DMS79 (cell line): ENCODE data around the gene THOC3.
"Not testable (repeated sequence)": the region's sequence is repeated elsewhere in the genome, so short reads cannot be mapped to it uniquely, and the experiment has no call there.

Experiments
- DNase-seq: peaks from one replicate; lab custom pipeline; 2025; lab: John Stamatoyannopoulos, UW

The THOC3 gene

GRCh38 chr5:175967471-175968372, at the start of gene THOC3:
Gene THOC3, minus strand, starts transcription at chr5:175968315. Its CDS starts 107 bp downstream, at chr5:175968208.
- not testable (repeated sequence) for DNase-seq

- DNase-seq: not testable (repeated sequence)
Measured at GRCh38 chr5:176017324-176017723, 49.2 kb upstream of the THOC3 start.

GRCh38 chr5:176014360-176014759, 46.2 kb upstream of the THOC3 start:
- DNase-seq: not testable (repeated sequence)

GRCh38 chr5:176011088-176011487, 43.0 kb upstream of the THOC3 start:
- DNase-seq: not testable (repeated sequence)

- DNase-seq: not testable (repeated sequence)
Measured at GRCh38 chr5:176010202-176010601, 42.1 kb upstream of the THOC3 start.

GRCh38 chr5:176007220-176007619, 39.1 kb upstream of the THOC3 start:
- DNase-seq: not testable (repeated sequence)

- DNase-seq: not testable (repeated sequence)
Measured at GRCh38 chr5:176006819-176007218, 38.7 kb upstream of the THOC3 start.

- DNase-seq: not testable (repeated sequence)
Measured at GRCh38 chr5:175997979-175998378, 29.9 kb upstream of the THOC3 start.

GRCh38 chr5:175997495-175997894, 29.4 kb upstream of the THOC3 start:
- not testable (repeated sequence) for DNase-seq

- not testable (repeated sequence) for DNase-seq
Measured at GRCh38 chr5:175996791-175997190, 28.7 kb upstream of the THOC3 start.

GRCh38 chr5:175995506-175995905, 27.4 kb upstream of the THOC3 start:
- DNase-seq: not testable (repeated sequence)

- DNase-seq: not testable (repeated sequence)
Measured at GRCh38 chr5:175979371-175979995, 11.4 kb upstream of the THOC3 start.

- not testable (repeated sequence) for DNase-seq
Measured at GRCh38 chr5:175968381-175968780, 266 bp upstream of the THOC3 start.

- DNase-seq: not testable (repeated sequence)
Measured at GRCh38 chr5:175962329-175962728, 5.8 kb downstream of the THOC3 start.

GRCh38 chr5:175960228-175960627, 7.9 kb downstream of the THOC3 start:
- DNase-seq: not testable (repeated sequence)

GRCh38 chr5:175958515-175958914, 9.6 kb downstream of the THOC3 start:
- DNase-seq: not testable (repeated sequence)

GRCh38 chr5:175954107-175954506, 14.0 kb downstream of the THOC3 start:
- DNase-seq: not testable (repeated sequence)

GRCh38 chr5:175952810-175953209, 15.3 kb downstream of the THOC3 start:
- DNase-seq: not testable (repeated sequence)

- DNase-seq: not testable (repeated sequence)
Measured at GRCh38 chr5:175951339-175951969, 16.7 kb downstream of the THOC3 start.

- DNase-seq: not testable (repeated sequence)
Measured at GRCh38 chr5:175948329-175949108, 19.6 kb downstream of the THOC3 start.

- not testable (repeated sequence) for DNase-seq
Measured at GRCh38 chr5:175943253-175943652, 24.9 kb downstream of the THOC3 start.

- not testable (repeated sequence) for DNase-seq
Measured at GRCh38 chr5:175940632-175941031, 27.5 kb downstream of the THOC3 start.
